Activated naive CD4-positive, alpha-beta T cell treated with anti-CD3 and anti-CD28 coated beads, Interleukin-2, amount 50 U/mL, for 24 hours (primary cell): ENCODE data around the gene ENO4.

Source experiments
- H3K27ac Mint-ChIP-seq: one replicate; pipeline ENCODE4 v1.8.0; 2021; ENCODE audit warnings: mild to moderate bottlenecking, mixed read lengths
- H3K27me3 Mint-ChIP-seq: one replicate; pipeline ENCODE4 v1.8.0; 2021; ENCODE audit warnings: mixed read lengths
- H3K36me3 Mint-ChIP-seq: one replicate; pipeline ENCODE4 v1.8.0; 2021; ENCODE audit warnings: mixed read lengths
- H3K4me1 Mint-ChIP-seq: one replicate; pipeline ENCODE4 v1.8.0; 2021; ENCODE audit warnings: mixed read lengths
- H3K4me3 Mint-ChIP-seq: one replicate; pipeline ENCODE4 v1.8.0; 2021; ENCODE audit warnings: mild to moderate bottlenecking, mixed read lengths
- H3K9me3 Mint-ChIP-seq: one replicate; pipeline ENCODE4 v1.8.0; 2021; ENCODE audit warnings: mixed read lengths

Gene ENO4

GRCh38 chr10:116849248-116850057, at the start of gene ENO4:
Gene ENO4 (plus strand): TSS chr10:116849499. CDS start chr10:116849567, 68 bp downstream.
- no peaks in the 10 kb centered on the region for H3K36me3 Mint-ChIP-seq
- H3K9me3 Mint-ChIP-seq = no peaks in the 10 kb centered on the region
- no peak within 1 kb of the TSS for H3K4me3 Mint-ChIP-seq
- H3K27ac Mint-ChIP-seq = no peak within 1 kb of the TSS
- H3K4me1 Mint-ChIP-seq = peaks cover 7% of the 10 kb centered on the region
- H3K27me3 Mint-ChIP-seq = peaks cover 51% of the 10 kb centered on the region

DNA sequence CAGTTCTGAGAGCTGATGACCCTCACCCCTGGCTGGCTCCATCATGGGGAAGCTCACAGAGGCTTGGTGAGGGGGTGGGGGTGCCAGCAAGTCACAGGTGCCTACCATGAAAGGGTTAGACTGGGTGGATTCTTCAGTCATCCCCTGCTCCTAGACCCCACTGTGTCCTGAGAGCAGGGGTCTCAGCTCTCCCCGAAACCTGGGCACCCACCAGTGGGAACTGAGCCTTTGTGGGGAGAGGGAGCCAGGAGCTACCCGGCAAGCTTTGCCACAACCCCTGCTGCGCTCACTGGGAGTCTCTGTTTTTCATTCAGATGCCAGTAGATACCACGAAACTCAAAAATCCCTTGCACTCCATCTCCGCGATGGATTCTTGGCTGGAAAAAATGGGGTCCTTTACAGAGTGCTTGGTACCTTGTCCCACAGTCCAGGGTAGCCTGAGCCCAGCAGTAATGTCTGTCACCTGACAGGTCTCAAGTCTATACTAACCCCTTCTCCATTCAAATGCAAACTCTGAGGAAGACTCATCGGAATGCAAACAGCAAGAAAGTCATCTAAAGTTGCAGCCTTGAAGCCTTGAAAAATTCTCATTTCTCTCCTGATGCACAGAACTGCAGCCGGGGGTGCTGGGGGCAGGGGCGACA, 48.9 kb upstream of the ENO4 start:
- Mint-ChIP-seq H3K27ac (no peak overlapping the region), H3K4me1 (no peaks in the 10 kb centered on the region), H3K9me3 (no peaks in the 10 kb centered on the region), H3K27me3 (peaks cover 14% of the 10 kb centered on the region), H3K36me3 (no peaks in the 10 kb centered on the region), H3K4me3 (no peak overlapping the region)

DNA sequence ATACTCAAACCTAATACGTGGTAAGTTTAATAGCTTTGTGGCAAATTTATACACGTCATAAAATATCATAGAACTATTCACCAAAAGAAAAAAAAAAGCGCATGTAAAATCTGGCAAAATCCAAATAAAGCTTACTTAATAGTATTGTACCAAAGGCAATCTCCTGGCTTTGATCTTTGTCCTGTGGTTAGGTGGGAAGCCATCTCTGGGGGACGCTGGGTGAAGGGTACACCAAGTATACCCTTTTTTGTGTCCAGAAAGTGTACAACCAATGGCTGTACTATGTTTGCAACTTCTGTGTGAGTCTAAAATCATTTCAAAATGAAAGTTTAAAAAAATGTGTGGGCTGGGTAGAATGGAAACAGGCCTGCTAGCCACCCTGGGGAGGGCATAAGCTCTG, 47.6 kb upstream of the ENO4 start:
- no peak overlapping the region for H3K4me3 Mint-ChIP-seq
- H3K36me3 Mint-ChIP-seq = no peaks in the 10 kb centered on the region
- no peak overlapping the region for H3K27ac Mint-ChIP-seq
- peaks cover 12% of the 10 kb centered on the region for H3K27me3 Mint-ChIP-seq
- H3K4me1 Mint-ChIP-seq = no peaks in the 10 kb centered on the region
- H3K9me3 Mint-ChIP-seq = no peaks in the 10 kb centered on the region

DNA sequence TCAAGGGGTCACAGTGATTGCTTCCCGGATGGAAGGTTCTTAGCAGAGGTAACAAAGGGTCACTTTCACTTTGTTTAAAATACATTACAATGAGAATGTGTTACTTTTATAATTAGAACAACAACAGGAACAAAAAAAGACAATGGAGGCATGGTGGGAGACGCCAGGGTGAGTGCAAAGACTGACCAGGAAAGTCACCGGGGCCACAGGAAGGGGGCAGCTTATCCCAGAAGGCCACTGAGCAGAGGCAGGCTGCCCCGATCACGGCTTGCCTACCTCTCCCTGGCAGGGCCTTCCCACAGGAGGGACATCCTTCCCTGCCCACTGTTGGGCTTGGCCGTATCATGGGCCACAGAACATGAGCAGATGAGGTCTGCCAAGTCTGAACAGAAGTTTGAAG, 46.8 kb upstream of the ENO4 start:
- Mint-ChIP-seq H3K4me1 (no peaks in the 10 kb centered on the region), H3K9me3 (no peaks in the 10 kb centered on the region), H3K27ac (no peak overlapping the region), H3K27me3 (peaks cover 5% of the 10 kb centered on the region), H3K4me3 (no peak overlapping the region), H3K36me3 (no peaks in the 10 kb centered on the region)

DNA sequence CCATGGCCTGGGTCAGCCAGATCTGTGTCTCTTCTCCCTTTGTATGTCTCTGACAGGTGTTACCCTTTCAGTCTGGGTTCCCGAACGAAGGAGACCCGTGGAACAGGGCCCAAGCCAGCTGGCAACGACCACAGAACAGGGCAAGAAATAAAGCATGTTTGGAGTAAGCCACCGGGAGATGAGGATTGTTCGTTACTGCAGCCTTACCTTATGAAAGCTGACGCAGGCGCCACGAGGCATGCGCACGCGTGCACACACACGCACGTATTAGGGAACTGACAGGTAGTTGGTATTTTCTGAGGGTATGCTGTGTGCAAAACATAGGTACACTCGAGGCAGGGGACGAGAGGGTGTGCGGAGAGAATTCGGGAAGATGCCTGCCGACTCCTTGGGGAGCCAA, 46.4 kb upstream of the ENO4 start:
- no peak overlapping the region for H3K4me3 Mint-ChIP-seq
- no peaks in the 10 kb centered on the region for H3K4me1 Mint-ChIP-seq
- H3K36me3 Mint-ChIP-seq = no peaks in the 10 kb centered on the region
- no peaks in the 10 kb centered on the region for H3K9me3 Mint-ChIP-seq
- H3K27me3 Mint-ChIP-seq = peaks cover 3% of the 10 kb centered on the region
- H3K27ac Mint-ChIP-seq = no peak overlapping the region

DNA sequence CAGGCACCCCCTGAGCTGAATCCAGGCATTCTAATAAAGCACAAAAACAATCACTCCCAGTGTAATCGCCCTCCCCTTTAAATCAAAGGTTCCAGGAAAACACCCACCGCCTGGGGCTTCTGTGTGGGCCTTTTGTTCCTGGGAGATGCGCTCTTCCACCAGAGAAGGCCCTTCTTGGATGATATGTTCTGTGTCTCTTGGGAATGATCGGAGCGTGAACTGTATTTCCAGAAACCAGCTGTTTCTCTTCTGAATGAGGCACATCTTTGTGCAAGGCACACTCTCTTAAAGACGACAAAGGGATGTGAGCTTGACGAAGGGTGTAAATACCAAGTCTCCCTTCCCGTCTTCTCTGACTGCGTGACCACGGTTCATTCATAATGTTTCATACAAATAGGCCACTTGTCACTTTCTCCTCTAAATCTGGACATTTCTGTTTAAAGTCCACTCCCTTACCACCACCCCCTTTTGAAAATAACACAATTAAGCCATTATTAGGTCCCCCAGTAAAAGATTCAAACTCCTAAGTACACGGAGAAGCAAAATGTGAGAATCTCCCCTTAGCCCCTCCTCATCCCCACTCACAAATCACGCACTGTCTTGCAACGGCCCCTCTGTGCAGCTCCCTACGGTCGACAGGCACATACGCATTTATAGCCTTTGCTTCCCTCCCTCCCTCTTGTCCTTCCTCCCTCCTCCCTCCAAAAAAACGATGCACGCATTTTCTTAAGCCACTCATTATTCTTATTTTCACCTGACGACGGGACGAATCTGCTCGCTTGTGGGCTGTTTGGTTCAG, 45.6 kb upstream of the ENO4 start:
- no peaks in the 10 kb centered on the region for H3K4me1 Mint-ChIP-seq
- no peak overlapping the region for H3K4me3 Mint-ChIP-seq
- H3K27me3 Mint-ChIP-seq = peaks cover 3% of the 10 kb centered on the region
- H3K9me3 Mint-ChIP-seq = no peaks in the 10 kb centered on the region
- H3K27ac Mint-ChIP-seq = no peak overlapping the region
- no peaks in the 10 kb centered on the region for H3K36me3 Mint-ChIP-seq

GRCh38 chr10:116808706-116809105, 40.6 kb upstream of the ENO4 start:
- Mint-ChIP-seq H3K27me3 (peaks cover 5% of the 10 kb centered on the region), H3K27ac (no peak overlapping the region), H3K4me1 (no peaks in the 10 kb centered on the region), H3K9me3 (no peaks in the 10 kb centered on the region), H3K4me3 (no peak overlapping the region), H3K36me3 (no peaks in the 10 kb centered on the region)

- Mint-ChIP-seq H3K27me3 (peaks cover 5% of the 10 kb centered on the region), H3K9me3 (no peaks in the 10 kb centered on the region), H3K4me3 (no peak overlapping the region), H3K27ac (no peak overlapping the region), H3K4me1 (no peaks in the 10 kb centered on the region), H3K36me3 (no peaks in the 10 kb centered on the region)
Observed at GRCh38 chr10:116809483-116810119, 39.7 kb upstream of the ENO4 start.

DNA sequence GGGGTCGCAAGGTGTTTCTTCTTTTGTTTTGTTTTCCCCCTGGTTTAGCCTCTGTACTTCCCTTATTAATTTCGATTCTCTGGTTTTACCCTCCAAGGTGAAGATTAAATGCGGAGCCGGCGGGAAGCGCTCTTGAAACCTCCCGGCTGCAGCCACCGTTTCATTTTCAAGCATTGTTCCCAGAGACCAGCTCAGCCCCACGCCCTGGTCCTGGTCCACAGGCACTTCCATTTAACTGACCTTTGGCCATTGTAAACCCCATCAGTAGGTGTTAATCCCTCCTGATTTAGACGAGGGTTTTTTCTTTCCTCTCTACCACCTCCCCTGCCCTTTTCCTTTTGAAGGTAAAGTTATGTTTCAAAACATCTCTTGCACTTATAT, 39.2 kb upstream of the ENO4 start:
- Mint-ChIP-seq H3K9me3 (no peaks in the 10 kb centered on the region), H3K36me3 (no peaks in the 10 kb centered on the region), H3K27ac (no peak overlapping the region), H3K4me1 (no peaks in the 10 kb centered on the region), H3K27me3 (peaks cover 7% of the 10 kb centered on the region), H3K4me3 (no peak overlapping the region)

GRCh38 chr10:116810895-116811294, 38.4 kb upstream of the ENO4 start:
- H3K27me3 Mint-ChIP-seq = peaks cover 7% of the 10 kb centered on the region
- H3K27ac Mint-ChIP-seq = peak overlapping the region; percentile 2
- H3K36me3 Mint-ChIP-seq = no peaks in the 10 kb centered on the region
- no peaks in the 10 kb centered on the region for H3K4me1 Mint-ChIP-seq
- no peaks in the 10 kb centered on the region for H3K9me3 Mint-ChIP-seq
- no peak overlapping the region for H3K4me3 Mint-ChIP-seq

DNA sequence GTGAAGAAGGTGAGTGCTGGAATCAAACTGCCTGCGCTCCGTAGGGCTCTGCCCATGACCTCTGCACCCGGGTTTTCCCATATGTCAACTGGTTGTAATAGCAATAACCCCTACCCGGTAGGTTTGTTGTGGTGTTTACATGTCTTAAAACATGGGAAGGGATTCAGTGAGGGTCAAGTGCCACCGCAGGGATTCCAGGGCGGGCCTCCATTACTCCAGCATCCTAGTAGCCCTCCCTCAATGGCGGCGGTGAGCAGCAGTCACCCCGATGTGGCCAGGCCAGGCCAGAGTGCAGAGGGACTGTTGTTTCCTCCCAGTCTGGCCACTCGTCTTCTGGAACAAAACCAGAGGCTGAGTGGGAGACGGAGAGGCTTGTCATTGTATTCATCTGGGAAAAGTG, 37.6 kb upstream of the ENO4 start:
- Mint-ChIP-seq H3K27me3 (peaks cover 8% of the 10 kb centered on the region), H3K9me3 (no peaks in the 10 kb centered on the region), H3K27ac (no peak overlapping the region)

GRCh38 chr10:116815641-116816415, 33.5 kb upstream of the ENO4 start:
- H3K4me3 Mint-ChIP-seq = no peak overlapping the region
- H3K27me3 Mint-ChIP-seq = peaks cover 14% of the 10 kb centered on the region
- no peaks in the 10 kb centered on the region for H3K9me3 Mint-ChIP-seq
- no peaks in the 10 kb centered on the region for H3K4me1 Mint-ChIP-seq
- no peaks in the 10 kb centered on the region for H3K36me3 Mint-ChIP-seq
- H3K27ac Mint-ChIP-seq = no peak overlapping the region

More for the DNA sequence above, 37.6 kb upstream of the ENO4 start:
- Mint-ChIP-seq H3K4me1 (no peaks in the 10 kb centered on the region), H3K36me3 (no peaks in the 10 kb centered on the region), H3K4me3 (no peak overlapping the region)

DNA sequence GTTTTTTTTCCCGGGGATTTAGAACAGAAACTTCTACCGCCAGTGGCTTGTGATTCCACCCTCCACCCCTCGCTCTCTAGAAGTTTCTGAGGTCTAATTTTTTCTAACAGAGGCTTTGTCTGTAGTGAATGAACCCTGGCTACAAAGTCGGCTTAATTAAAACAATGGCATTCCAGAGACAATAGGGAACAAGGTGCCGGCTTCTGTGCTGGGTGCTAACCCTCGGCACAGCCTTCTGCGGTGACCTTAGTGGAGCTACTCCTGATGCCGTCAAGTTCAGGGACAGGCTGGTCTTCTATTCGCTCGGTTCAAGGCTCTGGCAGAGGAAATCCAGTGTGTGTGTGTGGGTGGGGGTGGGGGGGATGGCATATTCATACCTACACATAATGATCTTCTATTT, 32.1 kb upstream of the ENO4 start:
- no peak overlapping the region for H3K27ac Mint-ChIP-seq

GRCh38 chr10:116817780-116818343, 31.4 kb upstream of the ENO4 start:
- Mint-ChIP-seq H3K27ac (no peak overlapping the region), H3K4me3 (no peak overlapping the region), H3K27me3 (peaks cover 17% of the 10 kb centered on the region), H3K9me3 (no peaks in the 10 kb centered on the region), H3K4me1 (no peaks in the 10 kb centered on the region), H3K36me3 (no peaks in the 10 kb centered on the region)

More for the DNA sequence above, 32.1 kb upstream of the ENO4 start:
- no peaks in the 10 kb centered on the region for H3K36me3 Mint-ChIP-seq
- no peak overlapping the region for H3K4me3 Mint-ChIP-seq
- no peaks in the 10 kb centered on the region for H3K9me3 Mint-ChIP-seq
- H3K4me1 Mint-ChIP-seq = no peaks in the 10 kb centered on the region
- peaks cover 19% of the 10 kb centered on the region for H3K27me3 Mint-ChIP-seq
